H1 (cell line): Measurements from ENCODE around the gene NRXN3. TPM values are rescaled to one million over a fixed set of nuclear protein-coding genes. Genes with fewer than 3 reads are reported as not detected.

Experiments
- CTCF ChIA-PET: fragments of 300-600 bp; sonication (Branson Sonifier 250); formaldehyde crosslinking; loops from one replicate; lab custom pipeline; 2021; ENCODE audit not compliant: partially characterized antibody; lab: Charles Lee
- POLR2A ChIA-PET: fragments of 300-600 bp; sonication (Branson Sonifier 250); formaldehyde crosslinking; loops from one replicate; lab custom pipeline; 2021; ENCODE audit warnings: inconsistent platforms; ENCODE audit not compliant: partially characterized antibody; lab: Charles Lee
- DNase-seq, 2 experiments: peaks; one replicate each; pipeline versions ENCODE4 v3.0.0 to v3.0.0-alpha.2; 2010 to 2022; ENCODE audit warnings: low spot score in 2 of 2, low read depth in 1 of 2, mixed read lengths in 1 of 2
- FAIRE-seq: peaks from 2 replicates; lab custom pipeline; 2011; peaks lifted over from hg19 to GRCh38; lab: Jason Lieb, UNC
- H2AFZ ChIP-seq: 2 replicates; pipeline ENCODE4 v1.8.1; 2012; ENCODE audit warnings: low read length, inconsistent platforms
- H2AK5ac ChIP-seq: 2 replicates; pipeline ENCODE4 v1.6.1; 2013; ENCODE audit warnings: low read depth, low read length
- H2BK120ac ChIP-seq: replicated peaks from 2 replicates; pipeline ENCODE3; 2013; ENCODE audit warnings: low read depth, low read length, inconsistent platforms
- H2BK12ac ChIP-seq: 2 replicates; pipeline ENCODE4 v1.6.1; 2013; ENCODE audit warnings: low read depth, low read length
- H2BK15ac ChIP-seq: 2 replicates; pipeline ENCODE4 v1.6.1; 2013; ENCODE audit warnings: low read length
- H2BK20ac ChIP-seq: 2 replicates; pipeline ENCODE4 v1.6.1; 2013; ENCODE audit warnings: low read length
- H2BK5ac ChIP-seq: 2 replicates; pipeline ENCODE4 v1.6.1; 2013; ENCODE audit warnings: low read depth, low read length
- H3K14ac ChIP-seq: 2 replicates; pipeline ENCODE4 v1.6.1; 2013; ENCODE audit warnings: inconsistent platforms; ENCODE audit not compliant: insufficient read length
- H3K18ac ChIP-seq: 2 replicates; pipeline ENCODE4 v1.6.1; 2013; ENCODE audit warnings: low read length; ENCODE audit errors: extremely low read depth
- H3K23ac ChIP-seq: 2 replicates; pipeline ENCODE4 v1.6.1; 2013; ENCODE audit warnings: inconsistent platforms; ENCODE audit not compliant: insufficient read length
- H3K23me2 ChIP-seq: 2 replicates; pipeline ENCODE4 v1.6.1; 2013; ENCODE audit warnings: low read depth, low read length
- H3K27ac ChIP-seq: 2 replicates; pipeline ENCODE4 v1.6.1; 2011; ENCODE audit warnings: low read depth, low read length, inconsistent platforms
- H3K27me3 ChIP-seq, 4 experiments: replicated peaks in 1 of 4; 1 replicate in 1 of 4; 2 replicates in 3 of 4; pipeline versions ENCODE4 v1.6.1 to v1.8.1; 2011 to 2013; ENCODE audit warnings: low read length in 3 of 4, mild to moderate bottlenecking in 3 of 4, inconsistent platforms in 2 of 4, mixed read lengths in 2 of 4, moderate library complexity in 1 of 4; ENCODE audit not compliant: control insufficient read depth in 3 of 4, insufficient read depth in 3 of 4; ENCODE audit errors: extremely low read depth in 1 of 4
- H3K36me3 ChIP-seq, 4 experiments: 2 replicates each; pipeline versions ENCODE4 v1.6.1 to v1.8.1; 2011 to 2013; ENCODE audit warnings: mild to moderate bottlenecking in 4 of 4, low read length in 3 of 4, moderate library complexity in 2 of 4, control low read depth in 1 of 4, inconsistent platforms in 1 of 4; ENCODE audit not compliant: insufficient read depth in 4 of 4, control insufficient read depth in 2 of 4
- H3K4ac ChIP-seq: replicated peaks from 2 replicates; pipeline ENCODE3; 2013; ENCODE audit warnings: low read length, low read depth, mixed read lengths, inconsistent platforms; ENCODE audit not compliant: insufficient read length
- H3K4me1 ChIP-seq, 4 experiments: replicated peaks in 1 of 4; 1 replicate in 1 of 4; 2 replicates in 3 of 4; pipeline versions ENCODE4 v1.6.1 to v1.8.1; 2011 to 2013; ENCODE audit warnings: low read length in 3 of 4, inconsistent platforms in 2 of 4, mixed read lengths in 1 of 4; ENCODE audit not compliant: insufficient read depth in 4 of 4, control insufficient read depth in 3 of 4
- H3K4me2 ChIP-seq, 2 experiments: 2 replicates each; pipeline versions ENCODE4 v1.6.1 to v1.8.1; 2011 to 2013; ENCODE audit warnings: low read depth in 2 of 2, low read length in 2 of 2, control low read depth in 1 of 2, inconsistent platforms in 1 of 2, mild to moderate bottlenecking in 1 of 2; ENCODE audit not compliant: insufficient read depth in 1 of 2
- H3K4me3 ChIP-seq, 4 experiments: fragments of 200-600, 300-600 bp in 1 of 4; sonication (generic), shearing (Covaris generic), sonication (Bioruptor Twin) in 1 of 4; 2 replicates each; pipeline versions ENCODE4 v1.5.1 to v1.8.1; 2011 to 2016; ENCODE audit warnings: low read length in 4 of 4, low read depth in 3 of 4, control low read depth in 2 of 4, inconsistent platforms in 2 of 4, mild to moderate bottlenecking in 2 of 4, mixed read lengths in 1 of 4, moderate library complexity in 1 of 4; ENCODE audit not compliant: insufficient read depth in 2 of 4; ENCODE audit errors: extremely low read depth in 1 of 4
- H3K56ac ChIP-seq: replicated peaks from 2 replicates; pipeline ENCODE3; 2013; ENCODE audit warnings: low read depth, mild to moderate bottlenecking, mixed read lengths, low read length, inconsistent platforms; ENCODE audit not compliant: insufficient read length
- H3K79me1 ChIP-seq: 2 replicates; pipeline ENCODE4 v1.6.1; 2013; ENCODE audit warnings: low read depth, low read length, control low read depth
- H3K79me2 ChIP-seq, 2 experiments: 2 replicates each; pipeline versions ENCODE4 v1.6.1 to v1.8.1; 2012 to 2013; ENCODE audit warnings: low read length in 2 of 2, mild to moderate bottlenecking in 2 of 2, inconsistent platforms in 1 of 2; ENCODE audit not compliant: insufficient read depth in 2 of 2, control insufficient read depth in 1 of 2
- H3K9ac ChIP-seq, 4 experiments: replicated peaks in 1 of 4; 1 replicate in 1 of 4; 2 replicates in 3 of 4; pipeline versions ENCODE4 v1.6.1 to v1.8.1; 2011 to 2013; ENCODE audit warnings: low read depth in 3 of 4, low read length in 3 of 4, control low read depth in 2 of 4, mild to moderate bottlenecking in 2 of 4, moderate library complexity in 2 of 4, inconsistent platforms in 1 of 4; ENCODE audit errors: extremely low read depth in 1 of 4
- H3K9me3 ChIP-seq, 2 experiments: 2 replicates each; pipeline versions ENCODE4 v1.6.1 to v1.8.1; 2012 to 2013; ENCODE audit warnings: mild to moderate bottlenecking in 2 of 2, moderate library complexity in 2 of 2, control low read depth in 1 of 2, inconsistent platforms in 1 of 2, low read depth in 1 of 2, low read length in 1 of 2, mixed read lengths in 1 of 2; ENCODE audit not compliant: insufficient read depth in 2 of 2
- H4K20me1 ChIP-seq, 2 experiments: replicated peaks in 1 of 2; 2 replicates each; pipeline versions ENCODE3 to v1.8.1; 2011 to 2013; ENCODE audit warnings: inconsistent platforms in 2 of 2, low read length in 2 of 2, mild to moderate bottlenecking in 1 of 2; ENCODE audit not compliant: insufficient read depth in 2 of 2, control insufficient read depth in 1 of 2
- H4K5ac ChIP-seq: 2 replicates; pipeline ENCODE4 v1.6.1; 2013; ENCODE audit warnings: low read length, low read depth, mixed read lengths, inconsistent platforms; ENCODE audit not compliant: insufficient read length
- H4K8ac ChIP-seq: 2 replicates; pipeline ENCODE4 v1.8.0; 2013; ENCODE audit warnings: mild to moderate bottlenecking, moderate library complexity, low read length, inconsistent platforms; ENCODE audit not compliant: insufficient read depth; ENCODE audit errors: extremely low read depth
- H4K91ac ChIP-seq: replicated peaks from 2 replicates; pipeline ENCODE3; 2013; ENCODE audit warnings: low read length, mixed read lengths, inconsistent platforms; ENCODE audit not compliant: insufficient read length
- CTCF ChIP-seq, 3 experiments: IDR thresholded peaks; 1 replicate in 2 of 3; 2 replicates in 1 of 3; pipeline versions ENCODE4 v1.5.1 to v1.6.1; 2011; ENCODE audit warnings: low read length in 3 of 3, mild to moderate bottlenecking in 3 of 3, inconsistent platforms in 2 of 3, low read depth in 1 of 3, moderate library complexity in 1 of 3; ENCODE audit not compliant: insufficient read depth in 1 of 3; ENCODE audit errors: control extremely low read depth in 1 of 3
- FOSL1 ChIP-seq: IDR thresholded peaks from 2 replicates; pipeline ENCODE4 v1.6.1; 2011; ENCODE audit warnings: mild to moderate bottlenecking, low read depth, low read length, moderate library complexity; ENCODE audit not compliant: insufficient read depth
- GTF2F1 ChIP-seq: IDR thresholded peaks from 2 replicates; pipeline ENCODE4 v1.6.1; 2012; ENCODE audit warnings: low read depth, low read length, improper control_type of control experiment, borderline replicate concordance
- PHF8 ChIP-seq: fragments of 200-600 bp; sonication (generic); conservative IDR thresholded peaks from 2 replicates; pipeline ENCODE4 v1.7.1; 2012; ENCODE audit warnings: low read depth, mild to moderate bottlenecking, inconsistent platforms, low read length, moderate library complexity
- POLR2A ChIP-seq, 2 experiments: IDR thresholded peaks; 1 replicate in 1 of 2; 2 replicates in 1 of 2; pipeline ENCODE4 v1.6.1; 2011; ENCODE audit warnings: low read depth in 2 of 2, low read length in 2 of 2, mild to moderate bottlenecking in 2 of 2; ENCODE audit errors: control extremely low read depth in 1 of 2
- POLR2AphosphoS5 ChIP-seq: IDR thresholded peaks from 2 replicates; pipeline ENCODE4 v1.6.1; 2011; ENCODE audit warnings: low read depth, low read length
- RFX5 ChIP-seq: IDR thresholded peaks from 2 replicates; pipeline ENCODE4 v1.6.1; 2011; ENCODE audit warnings: low read depth, low read length, improper control_type of control experiment, borderline replicate concordance
- RXRA ChIP-seq: IDR thresholded peaks from 2 replicates; pipeline ENCODE4 v1.6.1; 2011; ENCODE audit warnings: low read depth, mild to moderate bottlenecking, low read length, moderate library complexity; ENCODE audit not compliant: insufficient read depth
- SAP30 ChIP-seq: fragments of 300-600 bp; sonication (generic); IDR thresholded peaks from 2 replicates; pipeline ENCODE4 v1.7.1; 2012; ENCODE audit warnings: low read length, moderate library complexity, mild to moderate bottlenecking, inconsistent platforms; ENCODE audit not compliant: insufficient read depth, insufficient replicate concordance
- SP2 ChIP-seq: IDR thresholded peaks from 2 replicates; pipeline ENCODE4 v1.6.1; 2012; ENCODE audit warnings: mild to moderate bottlenecking, low read length, inconsistent platforms
- TAF1 ChIP-seq: IDR thresholded peaks from 2 replicates; pipeline ENCODE4 v1.6.1; 2011; ENCODE audit warnings: mild to moderate bottlenecking, low read depth, low read length
- YY1 ChIP-seq: IDR thresholded peaks from 2 replicates; pipeline ENCODE4 v1.6.1; 2011; ENCODE audit warnings: low read depth, mild to moderate bottlenecking, low read length
- polyA plus RNA-seq, 7 experiments: library from polyadenylated mRNA; depleted of rRNA in 3 of 7; stranded (reverse) in 5 of 7; unstranded in 2 of 7; fragments of >200 nt in 5 of 7; fragments of 200-250 nt in 2 of 7; gene quantifications; 1 replicate in 5 of 7; 2 replicates in 1 of 7; 4 replicates in 1 of 7; pipeline versions ENCODE4 v1.2.1 to v1.2.3, GENCODE V29; 2011 to 2013; ENCODE audit warnings: missing spikeins in 2 of 7, mixed read lengths in 2 of 7
- total RNA-seq: library from RNA; stranded (reverse); fragmentation: NEBNext Ultra II Directional; extraction: Animal tissue kit (Norgen Biotek cat#: 25700); gene quantifications from 2 replicates; pipeline ENCODE4 v1.2.1, GENCODE V29; 2021

Gene NRXN3
- total and polyA plus RNA-seq, 2 of the 8 experiments (the other 6 are each of a cell fraction or from before 2014, with no cell fraction given): 2.6 to 4.1 TPM

GRCh38 chr14:79599239-79599638 is 1429.1 kb downstream of the NRXN3 start:
- no peak overlapping the region for H3K23ac ChIP-seq
- H4K5ac ChIP-seq: no peak overlapping the region
- ChIA-PET POLR2A (no interaction called here), CTCF (interaction anchor here (1.1 kb wide), 1 partner anchor 32 kb away, joined by 3 read pairs; no protein-coding TSS in a partner anchor)
- no peaks in the 10 kb centered on the region for H3K79me2 ChIP-seq
- no peak overlapping the region for H2AK5ac ChIP-seq
- no peak overlapping the region for H3K27ac ChIP-seq
- H2BK120ac ChIP-seq: no peak overlapping the region
- H2BK20ac ChIP-seq: no peak overlapping the region
- H4K8ac ChIP-seq: no peak overlapping the region
- no peak overlapping the region for H2AFZ ChIP-seq
- FAIRE-seq (no peak), DNase-seq (no peak)
- H3K23me2 ChIP-seq: no peaks in the 10 kb centered on the region; the same call in 1 of the 2 replicates
- no peak overlapping the region for H3K9ac ChIP-seq
- H4K91ac ChIP-seq: no peak overlapping the region
- no peak overlapping the region for H3K56ac ChIP-seq
- H3K4me2 ChIP-seq: no peak overlapping the region
- no peak overlapping the region for H3K4ac ChIP-seq
- H3K36me3 ChIP-seq: no peaks in the 10 kb centered on the region
- no peaks in the 10 kb centered on the region for H3K27me3 ChIP-seq
- H4K20me1 ChIP-seq: no peaks in the 10 kb centered on the region
- H3K9me3 ChIP-seq: peaks cover 3 to 8% of the 10 kb centered on the region in 2 experiments; a peak in 1 of 4 replicates
- no peak overlapping the region for H2BK12ac ChIP-seq
- H2BK15ac ChIP-seq: no peak overlapping the region
- H3K79me1 ChIP-seq: no peaks in the 10 kb centered on the region
- no peaks in the 10 kb centered on the region for H3K4me1 ChIP-seq
- TF ChIP-seq RFX5 (no peak), SP2 (no peak), PHF8 (no peak), RXRA (no peak), YY1 (no peak), SAP30 (no peak), POLR2AphosphoS5 (no peak), POLR2A (IDR thresholded peaks at IDR 0.05; ENCODE audit: control extremely low read depth in 1 of 2, low read depth in 2 of 2, low read length in 2 of 2) (no peak), TAF1 (no peak), GTF2F1 (no peak), CTCF (IDR thresholded peaks at IDR 0.05; ENCODE audit: control extremely low read depth in 1 of 3, insufficient read depth in 1 of 3, low read depth in 1 of 3, low read length in 3 of 3) (no peak), FOSL1 (no peak)
- H3K4me3 ChIP-seq: no peak overlapping the region
- no peak overlapping the region for H2BK5ac ChIP-seq
- no peak overlapping the region for H3K14ac ChIP-seq
- H3K18ac ChIP-seq: no peak overlapping the region
